CD4-positive, alpha-beta T cell treated with Interleukin-12 subunit alpha and Interleukin-12 subunit beta, for 1 hour (primary cell): ENCODE results near the gene RPH3AL.
"Not testable (repeated sequence)": the region's sequence is repeated elsewhere in the genome, so short reads cannot be mapped to it uniquely, and the experiment has no call there.

Source experiments
- DNase-seq: peaks from one replicate; pipeline ENCODE4 v3.0.0-alpha.2; 2020

The RPH3AL gene

DNA sequence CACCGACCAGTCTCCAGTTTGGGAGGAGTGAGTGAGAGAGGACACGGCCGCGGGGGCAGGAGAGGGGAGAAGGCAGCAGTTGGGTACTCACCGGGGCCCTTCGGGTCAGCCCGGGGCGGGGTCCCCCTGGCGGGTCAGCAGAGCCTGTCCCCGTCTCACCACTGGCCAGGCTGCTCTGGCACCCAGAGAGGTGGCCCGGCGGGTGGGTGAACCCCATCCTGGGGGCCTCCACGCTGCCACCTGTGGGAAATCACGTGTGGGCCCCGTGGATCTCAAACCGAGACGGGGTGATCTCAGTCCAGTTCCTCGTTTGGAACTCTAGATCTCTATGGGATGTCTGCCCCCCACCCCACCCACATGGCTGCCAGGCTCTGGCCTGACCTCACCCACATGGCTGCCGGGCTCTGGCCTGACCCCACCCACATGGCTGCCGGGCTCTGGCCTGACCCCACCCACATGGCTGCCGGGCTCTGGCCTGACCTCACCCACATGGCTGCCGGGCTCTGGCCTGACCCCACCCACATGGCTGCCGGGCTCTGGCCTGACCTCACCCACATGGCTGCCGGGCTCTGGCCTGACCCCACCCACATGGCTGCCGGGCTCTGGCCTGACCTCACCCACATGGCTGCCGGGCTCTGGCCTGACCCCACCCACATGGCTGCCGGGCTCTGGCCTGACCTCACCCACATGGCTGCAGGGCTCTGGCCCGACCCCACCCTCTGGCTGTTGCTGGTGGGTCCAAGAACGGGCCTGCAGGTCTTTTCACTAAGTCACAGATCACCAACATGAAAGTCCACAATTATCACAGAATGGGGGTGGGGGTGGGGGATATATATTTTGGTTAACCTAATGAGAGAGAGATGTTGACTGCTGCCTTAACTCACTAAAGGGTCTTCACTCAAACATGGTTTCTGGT, 136.8 kb downstream of the RPH3AL start:
- DNase-seq: peak; percentile 4

- DNase-seq: no peak
Measured at GRCh38 chr17:214881-215331, 137.7 kb downstream of the RPH3AL start.

GRCh38 chr17:213286-214105, 139.1 kb downstream of the RPH3AL start:
- no peak for DNase-seq

DNA sequence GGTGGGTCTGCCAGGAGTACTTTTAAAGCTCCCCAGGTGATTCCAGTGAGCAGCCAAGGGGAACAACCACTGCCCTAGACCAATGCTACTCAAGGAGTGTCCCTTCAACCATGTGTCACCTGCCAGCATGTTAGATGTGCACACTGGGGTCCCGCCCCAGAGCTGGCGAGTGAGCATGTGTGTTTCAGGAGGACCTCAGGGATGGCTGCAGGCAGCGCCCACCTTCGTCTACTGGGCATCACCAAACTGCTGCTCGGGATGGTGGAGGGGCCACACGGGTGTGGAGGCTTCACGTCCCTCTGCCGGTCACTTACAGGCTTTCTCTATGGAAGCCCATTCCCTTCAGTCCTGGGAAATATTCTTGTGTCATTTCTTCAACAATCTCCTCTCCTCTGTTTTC, 142.2 kb downstream of the RPH3AL start:
- DNase-seq: no peak

DNA sequence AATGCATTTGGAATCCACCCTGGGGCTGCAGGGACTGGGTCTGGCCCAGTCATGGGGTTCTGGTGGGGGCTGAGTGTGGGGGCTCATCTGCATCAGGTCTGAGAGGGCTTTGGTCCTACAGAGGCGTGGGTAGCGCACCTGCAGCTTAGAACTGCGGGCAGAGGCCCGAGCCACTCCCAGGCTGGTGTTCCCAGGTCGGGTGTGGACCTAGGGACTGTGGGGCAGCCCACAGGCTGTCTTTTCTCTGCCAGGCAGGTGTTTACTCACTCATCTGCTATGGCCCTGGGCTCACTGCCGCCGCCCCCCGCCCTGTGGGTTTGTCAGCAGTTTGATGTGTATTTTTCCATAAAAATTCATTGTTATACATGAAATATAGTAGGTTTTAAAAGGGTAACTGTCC, 144.2 kb downstream of the RPH3AL start:
- DNase-seq: no peak

- no peak for DNase-seq
Measured at GRCh38 chr17:207775-208174, 144.8 kb downstream of the RPH3AL start.

- DNase-seq: no peak
Measured at GRCh38 chr17:206941-207560, 145.6 kb downstream of the RPH3AL start.

DNA sequence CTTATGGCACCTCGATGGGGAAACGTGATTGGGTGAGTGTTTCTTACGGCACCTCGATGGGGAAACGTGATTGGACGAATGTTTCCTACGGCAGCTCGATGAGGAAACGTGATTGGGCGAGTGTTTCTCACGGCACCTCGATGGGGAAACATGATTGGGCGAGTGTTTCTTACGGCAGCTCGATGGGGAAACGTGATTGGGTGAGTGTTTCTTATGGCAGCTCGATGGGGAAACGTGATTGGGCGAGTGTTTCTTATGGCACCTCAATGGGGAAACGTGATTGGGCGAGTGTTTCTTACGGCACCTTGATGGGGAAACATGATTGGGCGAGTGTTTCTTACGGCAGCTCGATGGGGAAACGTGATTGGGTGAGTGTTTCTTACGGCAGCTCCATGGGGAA, 146.1 kb downstream of the RPH3AL start:
- not testable (repeated sequence) for DNase-seq

GRCh38 chr17:205817-206216, 146.8 kb downstream of the RPH3AL start:
- DNase-seq: no peak

- no peak for DNase-seq
Measured at GRCh38 chr17:205148-205669, 147.4 kb downstream of the RPH3AL start.

DNA sequence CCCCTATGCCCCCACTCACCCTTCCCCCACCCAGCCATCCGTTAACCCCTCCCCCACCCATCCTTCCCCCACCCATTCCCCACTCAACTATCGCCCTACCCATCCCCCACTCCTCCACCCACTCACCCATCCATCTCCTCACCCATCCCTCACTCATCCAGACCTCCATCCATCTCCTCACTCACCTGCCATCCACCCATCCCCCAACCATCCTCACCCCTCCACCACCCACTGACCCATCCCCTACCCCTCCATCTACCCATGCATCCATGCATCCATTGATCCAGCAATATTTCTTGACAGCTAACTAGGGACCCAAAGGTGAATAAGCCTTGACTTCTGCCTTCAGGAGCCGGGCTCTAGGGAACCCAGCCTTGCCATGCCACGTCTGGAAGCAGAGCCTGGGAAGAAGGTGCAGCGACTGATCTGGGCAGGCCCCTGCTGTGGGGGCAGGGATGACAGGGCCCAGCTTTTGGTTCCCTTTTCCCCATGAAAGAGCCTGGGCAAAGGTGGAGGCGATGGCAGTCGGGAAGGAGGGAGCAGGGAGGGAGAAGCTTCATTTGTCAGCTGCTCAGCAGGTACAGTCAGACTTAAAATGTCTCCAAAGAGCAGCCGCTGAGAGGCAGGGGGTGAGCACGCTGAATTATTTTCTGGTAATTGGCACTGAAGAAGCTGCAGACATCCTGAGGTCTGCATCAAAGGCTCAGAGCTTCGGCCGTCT, 148.0 kb downstream of the RPH3AL start:
- DNase-seq: no peak

DNA sequence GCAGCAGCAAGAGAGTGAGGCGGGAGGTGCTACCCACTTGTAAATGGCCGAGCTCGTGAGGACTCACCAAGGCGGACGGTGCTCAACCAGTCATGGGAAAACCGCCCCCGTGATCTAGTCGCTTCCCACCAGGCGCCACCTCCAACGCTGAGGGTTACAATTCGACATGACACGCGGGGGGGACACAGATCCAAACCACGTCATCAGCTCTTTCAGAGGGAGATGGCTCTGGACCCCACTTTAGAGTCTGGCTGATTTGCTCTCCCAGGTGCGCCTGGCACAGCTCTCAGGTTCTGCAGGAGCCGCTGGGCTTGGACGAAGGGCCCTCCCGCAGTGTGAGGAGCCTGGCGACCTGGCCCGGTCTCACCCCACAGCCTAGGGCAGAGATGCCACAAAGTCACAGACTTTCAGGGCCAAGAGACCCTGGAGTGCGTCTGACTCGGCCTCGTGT, 150.1 kb downstream of the RPH3AL start:
- no peak for DNase-seq

GRCh38 chr17:201736-202135, 150.9 kb downstream of the RPH3AL start:
- not testable (repeated sequence) for DNase-seq

DNA sequence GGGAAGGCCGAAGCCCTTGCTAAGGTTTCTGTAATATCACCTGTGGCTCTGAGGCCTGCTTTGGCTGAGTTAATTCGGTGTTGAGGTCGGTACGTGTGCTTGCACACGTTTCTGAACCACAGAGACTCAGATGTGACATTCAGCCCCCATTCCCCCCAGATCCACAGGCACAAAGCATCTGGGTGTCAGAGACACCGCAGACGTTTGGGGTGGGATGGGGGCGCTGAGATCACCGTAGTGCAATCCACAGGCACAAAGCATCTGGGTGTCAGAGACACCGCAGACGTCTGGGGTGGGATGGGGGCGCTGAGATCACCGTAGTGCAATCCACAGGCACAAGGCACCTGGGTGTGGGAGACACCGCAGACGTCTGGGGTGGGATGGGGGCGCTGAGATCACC, 151.3 kb downstream of the RPH3AL start:
- DNase-seq: not testable (repeated sequence)

DNA sequence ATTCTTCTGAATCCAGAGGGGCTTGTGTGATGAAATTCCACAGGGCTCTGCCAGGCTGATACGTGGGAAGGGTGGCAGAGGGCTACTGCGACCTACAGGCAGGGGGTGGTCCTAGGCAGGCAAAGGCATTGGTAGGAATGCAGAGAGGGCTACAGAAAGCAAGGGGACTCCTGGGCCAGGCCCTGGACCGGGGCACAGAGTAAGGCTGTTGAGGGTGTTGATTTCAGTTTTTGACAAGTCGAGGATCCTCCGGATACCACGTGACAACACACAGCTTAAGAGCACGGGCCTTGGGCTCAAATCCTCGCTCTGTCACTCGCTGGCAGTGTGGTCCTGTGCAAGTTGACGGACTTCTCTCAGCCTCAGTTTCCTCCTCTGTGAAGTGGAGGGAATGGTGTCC, 152.0 kb downstream of the RPH3AL start:
- DNase-seq: no peak

GRCh38 chr17:199806-200545, 152.6 kb downstream of the RPH3AL start:
- no peak for DNase-seq

DNA sequence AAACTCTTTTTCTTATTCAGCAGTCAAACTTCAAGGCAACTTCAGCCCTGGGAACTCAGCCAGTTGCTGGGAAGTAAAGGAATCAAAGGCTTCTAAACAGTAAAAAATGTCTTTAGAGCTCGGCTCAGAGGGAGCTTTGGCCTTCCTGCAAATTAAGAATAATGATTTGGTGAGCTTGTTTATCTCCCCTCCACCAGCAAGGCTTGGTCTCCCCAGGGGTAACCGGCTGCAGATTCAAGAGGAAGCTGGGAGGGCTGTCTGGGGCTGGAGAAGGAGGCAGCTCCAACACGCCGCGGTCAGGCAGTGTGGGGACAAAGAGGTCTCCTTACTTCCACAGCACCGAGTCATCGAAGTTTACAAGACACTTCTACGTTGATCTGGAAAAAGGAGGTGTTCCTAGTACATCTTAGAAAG, 153.4 kb downstream of the RPH3AL start:
- no peak for DNase-seq

- DNase-seq: not testable (repeated sequence)
Measured at GRCh38 chr17:198225-198624, 154.4 kb downstream of the RPH3AL start.

- no peak for DNase-seq
Measured at GRCh38 chr17:197352-197751, 155.3 kb downstream of the RPH3AL start.

DNA sequence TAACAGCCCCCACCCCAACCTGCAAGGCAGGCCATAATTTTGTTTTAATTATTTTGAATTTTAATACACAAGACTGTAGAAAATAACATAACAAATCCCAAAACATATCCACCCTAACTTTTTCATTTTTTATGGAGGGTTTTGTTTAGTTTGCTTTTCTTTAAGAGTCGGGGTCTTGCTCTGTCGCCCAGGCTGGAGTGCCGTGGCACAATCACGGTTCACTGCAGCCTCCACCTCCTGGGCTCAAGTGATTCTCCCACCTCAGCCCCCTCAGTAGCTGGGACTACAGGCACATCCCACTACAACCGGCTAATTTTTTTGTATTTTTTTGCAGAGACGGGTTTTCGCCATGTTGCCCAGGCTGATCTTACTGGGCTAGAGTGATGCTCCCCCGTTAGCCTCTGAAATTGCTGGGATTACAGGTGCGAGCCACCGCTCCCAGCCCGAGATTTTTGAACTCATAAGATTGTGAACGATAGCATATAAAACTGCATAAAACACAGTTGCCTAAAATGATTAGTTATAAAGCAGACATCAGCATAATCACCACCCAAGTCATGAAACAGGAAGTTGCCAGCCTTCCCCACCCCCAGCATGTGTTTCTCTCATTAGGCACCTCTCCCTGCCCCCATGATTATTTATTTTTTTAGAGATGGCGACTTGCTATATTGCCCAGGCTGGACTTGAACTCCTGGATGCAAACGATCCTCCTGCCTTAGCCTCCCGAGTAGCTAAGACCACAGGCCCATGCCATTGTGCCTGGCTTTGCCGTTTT, 157.6 kb downstream of the RPH3AL start:
- DNase-seq: no peak
